Fibroblast of lung (primary cell): ENCODE results near the gene IQGAP2. TPM values are rescaled to one million over a fixed set of nuclear protein-coding genes. Genes with fewer than 3 reads are reported as not detected.

ENCODE experiments used
- DNase-seq, 2 donors: peaks; one replicate each; pipeline versions ENCODE4 v3.0.0 to v3.0.0-alpha.2; 2010; ENCODE audit warnings: low read depth in 2 of 2
- H2AFZ ChIP-seq: 2 replicates; pipeline ENCODE4 v1.5.1; 2012; ENCODE audit warnings: low read length, control low read depth, inconsistent platforms
- H3K27ac ChIP-seq: 2 replicates; pipeline ENCODE4 v1.5.1; 2011; ENCODE audit warnings: low read length, control low read depth; ENCODE audit not compliant: insufficient read depth
- H3K27me3 ChIP-seq: 2 replicates; pipeline ENCODE4 v1.5.1; 2011; ENCODE audit warnings: mild to moderate bottlenecking, low read length; ENCODE audit not compliant: control insufficient read depth, insufficient read depth
- H3K36me3 ChIP-seq: 2 replicates; pipeline ENCODE4 v1.5.1; 2011; ENCODE audit warnings: low read length; ENCODE audit not compliant: control insufficient read depth, insufficient read depth
- H3K4me1 ChIP-seq: 2 replicates; pipeline ENCODE4 v1.5.1; 2011; ENCODE audit warnings: low read length; ENCODE audit not compliant: control insufficient read depth, insufficient read depth; ENCODE audit errors: extremely low read depth
- H3K4me2 ChIP-seq: 2 replicates; pipeline ENCODE4 v1.5.1; 2011; ENCODE audit warnings: low read length, control low read depth; ENCODE audit not compliant: insufficient read depth; ENCODE audit errors: extremely low read depth
- H3K4me3 ChIP-seq, 4 experiments: fragments of 200-600 bp in 1 of 4; sonication (generic) in 1 of 4; replicated peaks in 1 of 4; 2 replicates each; pipeline ENCODE4 v1.5.1; 2011 to 2016; ENCODE audit warnings: low read length in 4 of 4, low read depth in 3 of 4, mild to moderate bottlenecking in 3 of 4, control low read depth in 2 of 4, inconsistent platforms in 1 of 4, mixed read lengths in 1 of 4; ENCODE audit not compliant: insufficient read depth in 1 of 4; ENCODE audit errors: control extremely low read depth in 1 of 4
- H3K79me2 ChIP-seq: 2 replicates; pipeline ENCODE4 v1.5.1; 2012; ENCODE audit warnings: mild to moderate bottlenecking, low read length, inconsistent platforms; ENCODE audit not compliant: control insufficient read depth, insufficient read depth
- H3K9ac ChIP-seq: 2 replicates; pipeline ENCODE4 v1.5.1; 2011; ENCODE audit warnings: mild to moderate bottlenecking, low read length, control low read depth; ENCODE audit not compliant: insufficient read depth
- H3K9me3 ChIP-seq: 2 replicates; pipeline ENCODE4 v1.5.1; 2012; ENCODE audit warnings: low read depth, low read length; ENCODE audit not compliant: control insufficient read depth, insufficient read depth
- H4K20me1 ChIP-seq: 2 replicates; pipeline ENCODE4 v1.5.1; 2011; ENCODE audit warnings: low read length; ENCODE audit not compliant: control insufficient read depth, insufficient read depth; ENCODE audit errors: extremely low read depth
- EZH2 ChIP-seq: IDR thresholded peaks from 2 replicates; pipeline ENCODE4 v1.5.1; 2012; ENCODE audit warnings: low read length, control low read depth, mild to moderate bottlenecking; ENCODE audit errors: missing control alignments
- polyA plus RNA-seq, 2 donors: library from polyadenylated mRNA; depleted of rRNA in 1 of 2; stranded (reverse) in 1 of 2; unstranded in 1 of 2; fragments of >200 nt; gene quantifications; 2 replicates each; pipeline ENCODE4 v1.2.1, GENCODE V29; 2011 to 2012; ENCODE audit warnings: missing spikeins in 1 of 2
- total RNA-seq: library from RNA; depleted of rRNA; stranded (reverse); fragments of >200 nt; gene quantifications from 2 replicates; pipeline ENCODE4 v1.2.1, GENCODE V29; 2014
- TF ChIP-seq, protein P1 (sequence below), 2 donors: IDR thresholded peaks in 1 of 2; conservative IDR thresholded peaks in 1 of 2; 1 replicate in 1 of 2; 2 replicates in 1 of 2; pipeline ENCODE4 v1.5.1; 2011 to 2012; ENCODE audit warnings: low read length in 2 of 2, control low read depth in 1 of 2, inconsistent platforms in 1 of 2, low read depth in 1 of 2, mild to moderate bottlenecking in 1 of 2

Gene IQGAP2
- total and polyA plus RNA-seq, 2 donors (not counting 1 experiment from before 2014, with no cell fraction given): 5.1 to 7.9 TPM

DNA sequence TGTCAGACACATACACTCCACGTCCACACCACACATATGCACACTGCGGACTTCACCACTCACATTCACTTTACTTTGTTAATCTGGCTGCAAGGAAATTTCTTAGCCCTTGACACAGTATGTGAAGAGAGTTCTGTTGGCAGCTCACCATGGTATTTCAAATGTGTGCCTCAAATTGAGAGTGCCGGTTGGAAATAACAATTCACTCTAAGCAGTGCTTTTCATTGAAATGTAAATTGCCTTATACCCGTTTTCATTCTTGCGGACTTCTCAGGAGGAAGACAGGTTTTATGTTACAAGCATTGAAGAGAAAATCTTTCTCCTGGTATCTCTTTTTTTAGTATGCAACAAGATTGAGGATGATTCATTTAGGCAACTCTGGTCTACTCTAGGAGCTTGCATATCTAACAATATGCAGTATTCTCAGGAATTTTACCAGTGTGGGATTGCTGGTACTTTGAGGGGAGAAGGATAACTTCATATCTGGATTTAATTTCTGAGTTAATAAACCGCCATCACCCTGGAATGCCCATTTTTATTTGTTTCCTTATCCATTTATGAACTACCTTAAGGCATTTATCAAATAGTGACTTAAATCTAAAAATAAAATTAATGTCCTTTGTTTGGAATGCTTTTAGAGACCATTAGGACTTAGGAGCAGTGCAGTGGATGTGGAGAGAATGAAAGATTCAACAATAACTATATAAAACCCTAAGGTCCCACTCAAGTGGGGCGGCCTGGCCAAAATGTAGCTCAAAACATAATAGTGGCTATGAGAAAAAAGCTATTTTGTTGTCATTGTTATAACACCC lies 87.0 kb downstream of the IQGAP2 start:
- H3K9ac ChIP-seq: no peak overlapping the region
- no peaks in the 10 kb centered on the region for H4K20me1 ChIP-seq
- H3K4me3 ChIP-seq: no peak overlapping the region
- no peak overlapping the region for H3K27ac ChIP-seq
- no peaks in the 10 kb centered on the region for H3K27me3 ChIP-seq
- no peaks in the 10 kb centered on the region for H3K79me2 ChIP-seq
- H2AFZ ChIP-seq: no peak overlapping the region
- H3K36me3 ChIP-seq: no peaks in the 10 kb centered on the region
- no peak overlapping the region for H3K4me2 ChIP-seq
- no peaks in the 10 kb centered on the region for H3K9me3 ChIP-seq
- TF ChIP-seq EZH2: no peak
- TF ChIP-seq, protein P1, sequence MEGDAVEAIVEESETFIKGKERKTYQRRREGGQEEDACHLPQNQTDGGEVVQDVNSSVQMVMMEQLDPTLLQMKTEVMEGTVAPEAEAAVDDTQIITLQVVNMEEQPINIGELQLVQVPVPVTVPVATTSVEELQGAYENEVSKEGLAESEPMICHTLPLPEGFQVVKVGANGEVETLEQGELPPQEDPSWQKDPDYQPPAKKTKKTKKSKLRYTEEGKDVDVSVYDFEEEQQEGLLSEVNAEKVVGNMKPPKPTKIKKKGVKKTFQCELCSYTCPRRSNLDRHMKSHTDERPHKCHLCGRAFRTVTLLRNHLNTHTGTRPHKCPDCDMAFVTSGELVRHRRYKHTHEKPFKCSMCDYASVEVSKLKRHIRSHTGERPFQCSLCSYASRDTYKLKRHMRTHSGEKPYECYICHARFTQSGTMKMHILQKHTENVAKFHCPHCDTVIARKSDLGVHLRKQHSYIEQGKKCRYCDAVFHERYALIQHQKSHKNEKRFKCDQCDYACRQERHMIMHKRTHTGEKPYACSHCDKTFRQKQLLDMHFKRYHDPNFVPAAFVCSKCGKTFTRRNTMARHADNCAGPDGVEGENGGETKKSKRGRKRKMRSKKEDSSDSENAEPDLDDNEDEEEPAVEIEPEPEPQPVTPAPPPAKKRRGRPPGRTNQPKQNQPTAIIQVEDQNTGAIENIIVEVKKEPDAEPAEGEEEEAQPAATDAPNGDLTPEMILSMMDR (conservative IDR thresholded peaks at IDR 0.05 in 1 of 2, IDR thresholded peaks at IDR 0.05 in 1 of 2; ENCODE audit: low read depth in 1 of 2, low read length in 2 of 2): no peak
- no peaks in the 10 kb centered on the region for H3K4me1 ChIP-seq
- DNase-seq: peak in 1 of 2 donors; percentile 29

DNA sequence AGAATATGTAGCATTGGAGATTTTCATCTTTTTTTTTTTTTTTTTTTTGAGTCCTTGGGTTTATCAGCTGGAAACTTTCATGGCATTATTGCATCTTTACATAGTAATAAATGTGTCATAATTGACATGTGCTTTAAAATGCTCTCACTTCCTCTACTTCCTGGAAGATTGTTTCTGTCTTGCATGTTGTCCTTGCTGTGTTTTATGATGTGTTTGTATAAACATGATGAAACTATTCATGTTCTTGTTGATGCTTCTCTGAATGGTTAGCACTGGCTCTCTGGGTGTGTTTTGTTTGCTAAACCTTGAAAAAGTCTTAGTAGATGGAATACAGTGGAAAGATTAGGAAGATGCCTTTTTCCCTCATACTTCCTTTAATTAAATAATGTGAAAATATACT lies 87.9 kb downstream of the IQGAP2 start:
- Histone ChIP-seq H3K9me3 (no peaks in the 10 kb centered on the region), H3K36me3 (no peaks in the 10 kb centered on the region)

DNA sequence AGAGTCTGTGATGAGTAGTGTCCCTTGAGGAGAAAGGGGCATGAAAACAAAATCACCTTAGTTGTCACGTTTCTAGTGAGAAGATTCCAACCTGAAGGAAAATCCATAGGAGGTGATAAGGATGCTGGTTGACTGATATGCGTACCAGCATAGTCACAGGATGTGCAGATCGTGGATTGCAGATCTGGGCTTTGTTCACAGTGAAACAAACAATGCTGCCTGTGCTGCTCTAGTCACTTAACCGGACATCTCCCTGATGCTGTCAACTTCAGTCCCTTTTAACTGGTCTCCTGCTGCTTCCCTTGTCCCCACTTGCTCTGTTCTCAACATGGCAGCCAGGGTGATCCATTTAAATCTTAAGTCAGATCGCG lies 89.7 kb downstream of the IQGAP2 start:
- Histone ChIP-seq H3K4me3 (no peak overlapping the region), H3K4me1 (no peaks in the 10 kb centered on the region), H4K20me1 (no peaks in the 10 kb centered on the region), H3K9me3 (no peaks in the 10 kb centered on the region), H3K27ac (no peak overlapping the region), H3K9ac (no peak overlapping the region), H3K27me3 (no peaks in the 10 kb centered on the region), H3K36me3 (no peaks in the 10 kb centered on the region), H3K79me2 (no peaks in the 10 kb centered on the region), H3K4me2 (no peak overlapping the region), H2AFZ (no peak overlapping the region)
- DNase-seq: no peak
- TF ChIP-seq, protein P1 (conservative IDR thresholded peaks at IDR 0.05 in 1 of 2, IDR thresholded peaks at IDR 0.05 in 1 of 2; ENCODE audit: low read depth in 1 of 2, low read length in 2 of 2): no peak
- TF ChIP-seq EZH2: no peak

More for the DNA sequence above, 87.9 kb downstream of the IQGAP2 start:
- H3K4me3 ChIP-seq: no peak overlapping the region
- H4K20me1 ChIP-seq: no peaks in the 10 kb centered on the region
- no peak overlapping the region for H2AFZ ChIP-seq
- H3K27me3 ChIP-seq: no peaks in the 10 kb centered on the region
- TF ChIP-seq, protein P1 (conservative IDR thresholded peaks at IDR 0.05 in 1 of 2, IDR thresholded peaks at IDR 0.05 in 1 of 2; ENCODE audit: low read depth in 1 of 2, low read length in 2 of 2): no peak
- TF ChIP-seq EZH2: no peak
- H3K27ac ChIP-seq: no peak overlapping the region
- DNase-seq: no peak
- no peak overlapping the region for H3K9ac ChIP-seq
- H3K4me1 ChIP-seq: no peaks in the 10 kb centered on the region
- H3K4me2 ChIP-seq: no peak overlapping the region
- H3K79me2 ChIP-seq: no peaks in the 10 kb centered on the region
